Measurements from ENCODE around the gene RAB9B.
A peak's percentile ranks its signal among the peaks of the same experiment; 100 is the strongest.

DNA sequence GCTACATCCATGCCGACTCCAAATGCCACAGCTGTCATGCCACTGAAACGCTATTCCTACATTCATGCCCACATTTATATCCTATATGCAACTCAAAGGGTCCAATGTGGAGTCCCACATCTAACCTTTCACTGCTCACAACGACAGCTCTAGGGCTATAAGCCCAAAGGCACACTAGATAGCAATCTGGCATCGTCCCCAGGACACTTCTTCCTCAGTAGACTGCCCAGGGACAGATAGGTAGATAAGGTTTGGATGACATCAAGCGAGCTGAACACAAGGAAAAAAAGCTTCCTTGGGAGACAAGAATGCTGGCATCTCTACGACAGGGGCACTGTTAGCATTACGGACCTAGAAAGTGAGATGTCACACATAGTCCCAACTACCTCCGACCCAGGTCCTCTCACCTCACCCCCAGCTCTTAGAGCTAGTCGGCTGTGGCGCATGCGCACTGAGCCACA lies 685 bp downstream of the RAB9B start:
- TF ChIP-seq, protein P1, sequence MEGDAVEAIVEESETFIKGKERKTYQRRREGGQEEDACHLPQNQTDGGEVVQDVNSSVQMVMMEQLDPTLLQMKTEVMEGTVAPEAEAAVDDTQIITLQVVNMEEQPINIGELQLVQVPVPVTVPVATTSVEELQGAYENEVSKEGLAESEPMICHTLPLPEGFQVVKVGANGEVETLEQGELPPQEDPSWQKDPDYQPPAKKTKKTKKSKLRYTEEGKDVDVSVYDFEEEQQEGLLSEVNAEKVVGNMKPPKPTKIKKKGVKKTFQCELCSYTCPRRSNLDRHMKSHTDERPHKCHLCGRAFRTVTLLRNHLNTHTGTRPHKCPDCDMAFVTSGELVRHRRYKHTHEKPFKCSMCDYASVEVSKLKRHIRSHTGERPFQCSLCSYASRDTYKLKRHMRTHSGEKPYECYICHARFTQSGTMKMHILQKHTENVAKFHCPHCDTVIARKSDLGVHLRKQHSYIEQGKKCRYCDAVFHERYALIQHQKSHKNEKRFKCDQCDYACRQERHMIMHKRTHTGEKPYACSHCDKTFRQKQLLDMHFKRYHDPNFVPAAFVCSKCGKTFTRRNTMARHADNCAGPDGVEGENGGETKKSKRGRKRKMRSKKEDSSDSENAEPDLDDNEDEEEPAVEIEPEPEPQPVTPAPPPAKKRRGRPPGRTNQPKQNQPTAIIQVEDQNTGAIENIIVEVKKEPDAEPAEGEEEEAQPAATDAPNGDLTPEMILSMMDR (IDR thresholded peaks at IDR 0.05), result no peak
- TF ChIP-seq EZH2phosphoT487 (IDR thresholded peaks at IDR 0.05; ENCODE audit: borderline replicate concordance, low read depth) (no peak), POLR2AphosphoS5 (IDR thresholded peaks at IDR 0.05; ENCODE audit: low read depth, low read length) (no peak), NRF1 (IDR thresholded peaks at IDR 0.05; ENCODE audit: low read depth, low read length) (peak; percentile 73)
- TF ChIP-seq, protein P2, sequence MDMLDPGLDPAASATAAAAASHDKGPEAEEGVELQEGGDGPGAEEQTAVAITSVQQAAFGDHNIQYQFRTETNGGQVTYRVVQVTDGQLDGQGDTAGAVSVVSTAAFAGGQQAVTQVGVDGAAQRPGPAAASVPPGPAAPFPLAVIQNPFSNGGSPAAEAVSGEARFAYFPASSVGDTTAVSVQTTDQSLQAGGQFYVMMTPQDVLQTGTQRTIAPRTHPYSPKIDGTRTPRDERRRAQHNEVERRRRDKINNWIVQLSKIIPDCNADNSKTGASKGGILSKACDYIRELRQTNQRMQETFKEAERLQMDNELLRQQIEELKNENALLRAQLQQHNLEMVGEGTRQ (IDR thresholded peaks at IDR 0.05; ENCODE audit: borderline replicate concordance, low read depth, low read length), result no peak
